Activated CD4-positive, alpha-beta T cell treated with anti-CD3 and anti-CD28 coated beads for 48 hours (primary cell): ENCODE results near the gene TENT4B.

ENCODE experiments used
- DNase-seq: peaks from one replicate; pipeline ENCODE4 v3.0.0-alpha.2; 2020

Gene TENT4B

DNA sequence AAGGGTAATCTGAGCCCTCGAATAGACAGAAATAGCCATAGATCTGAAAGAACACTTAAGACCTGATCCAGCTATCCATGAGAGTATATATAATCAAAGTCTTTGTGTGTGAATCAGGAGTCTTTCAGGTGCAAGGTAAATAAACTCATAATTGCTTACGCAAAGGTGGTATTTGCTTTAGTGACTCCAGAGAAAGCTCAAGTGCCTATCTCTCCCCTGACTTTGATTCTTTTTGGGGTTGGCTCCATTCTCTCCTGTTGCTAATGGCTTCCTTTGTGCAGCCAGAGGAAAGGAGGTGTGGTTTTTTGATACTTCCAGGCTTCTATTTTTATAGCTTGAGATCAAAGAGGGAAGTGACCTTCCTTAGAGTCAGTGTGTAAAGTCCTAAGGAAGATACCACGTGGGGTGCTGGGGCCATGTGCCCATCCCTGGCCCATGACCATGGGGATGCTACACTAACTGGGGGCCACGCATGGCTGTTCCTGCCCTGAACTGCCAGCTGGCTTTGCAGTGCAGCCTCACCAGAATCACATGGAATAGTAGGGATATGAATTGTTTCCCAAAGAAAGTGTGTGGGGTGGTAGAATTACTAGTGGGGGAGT, 45.8 kb downstream of the TENT4B start:
- no peak for DNase-seq

DNA sequence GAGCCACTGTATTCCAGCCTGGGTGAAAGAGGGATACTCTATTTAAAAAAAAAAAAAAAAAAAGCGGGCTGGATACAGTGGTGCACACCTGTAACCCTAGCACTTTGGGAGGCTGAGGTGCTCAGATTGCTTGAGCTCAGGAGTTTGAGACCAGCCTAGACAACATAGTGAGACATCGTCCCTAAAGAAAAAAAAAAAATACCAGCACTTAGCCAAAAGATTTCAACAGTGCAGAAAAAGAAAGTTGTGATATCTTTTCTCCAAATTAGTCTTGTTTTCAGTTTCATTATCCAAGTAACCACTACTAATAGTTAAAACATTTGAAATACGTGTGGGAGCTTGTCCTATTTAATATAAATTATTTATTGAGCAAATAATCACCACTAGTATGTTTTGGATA, 48.7 kb downstream of the TENT4B start:
- no peak for DNase-seq

DNA sequence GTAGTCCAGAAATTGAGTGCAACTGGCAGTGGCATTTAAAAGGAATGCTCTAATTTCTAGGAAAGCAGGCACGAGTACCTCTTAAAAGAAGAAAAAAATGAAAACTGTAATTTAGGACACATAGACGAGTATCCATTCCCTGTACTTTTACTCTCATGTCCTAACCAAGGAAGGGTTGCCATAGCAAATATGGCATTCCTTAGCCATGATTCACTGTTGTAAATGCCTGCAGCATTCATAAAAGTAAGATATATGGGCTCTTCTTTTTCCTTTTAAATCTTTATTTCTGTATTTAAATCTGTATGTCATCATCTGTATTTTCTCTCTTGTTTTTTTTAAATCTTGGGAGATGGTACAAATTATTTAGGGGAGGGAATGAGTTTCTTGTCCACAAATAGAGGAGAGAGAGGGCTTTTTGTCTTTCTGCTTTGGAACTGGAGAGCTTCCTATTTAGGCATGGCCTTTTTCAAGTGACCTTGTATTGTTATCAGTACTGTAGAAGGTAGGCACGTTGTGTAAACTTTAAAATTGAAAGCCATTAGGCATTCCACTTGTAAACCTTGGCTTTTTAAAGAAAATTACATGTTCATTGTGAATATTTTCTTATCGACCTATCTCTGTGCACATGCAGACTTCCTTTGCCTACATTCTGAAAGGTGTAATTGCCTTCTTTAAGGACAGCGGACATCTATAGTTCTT, 50.0 kb downstream of the TENT4B start:
- DNase-seq = no peak

DNA sequence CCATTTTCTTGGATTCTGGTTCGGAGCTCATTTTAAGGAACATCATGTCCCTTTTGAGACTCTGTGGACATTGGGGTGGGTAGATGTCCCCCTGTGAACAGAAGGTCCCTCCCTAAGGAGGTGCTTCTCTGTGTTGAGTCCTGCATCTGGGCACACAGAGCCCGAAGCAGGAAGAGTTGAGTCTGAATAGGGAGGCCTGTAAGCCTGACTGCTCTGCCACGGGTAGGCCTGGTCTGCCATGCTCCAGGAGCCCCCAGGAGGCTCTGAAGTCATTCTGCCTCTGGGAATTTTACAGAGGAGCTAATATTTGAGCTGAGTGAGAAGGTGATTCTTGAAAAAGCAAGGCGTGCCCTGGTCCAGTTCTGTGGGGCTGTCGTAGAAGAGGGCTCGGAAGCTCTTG, 50.6 kb downstream of the TENT4B start:
- no peak for DNase-seq

DNA sequence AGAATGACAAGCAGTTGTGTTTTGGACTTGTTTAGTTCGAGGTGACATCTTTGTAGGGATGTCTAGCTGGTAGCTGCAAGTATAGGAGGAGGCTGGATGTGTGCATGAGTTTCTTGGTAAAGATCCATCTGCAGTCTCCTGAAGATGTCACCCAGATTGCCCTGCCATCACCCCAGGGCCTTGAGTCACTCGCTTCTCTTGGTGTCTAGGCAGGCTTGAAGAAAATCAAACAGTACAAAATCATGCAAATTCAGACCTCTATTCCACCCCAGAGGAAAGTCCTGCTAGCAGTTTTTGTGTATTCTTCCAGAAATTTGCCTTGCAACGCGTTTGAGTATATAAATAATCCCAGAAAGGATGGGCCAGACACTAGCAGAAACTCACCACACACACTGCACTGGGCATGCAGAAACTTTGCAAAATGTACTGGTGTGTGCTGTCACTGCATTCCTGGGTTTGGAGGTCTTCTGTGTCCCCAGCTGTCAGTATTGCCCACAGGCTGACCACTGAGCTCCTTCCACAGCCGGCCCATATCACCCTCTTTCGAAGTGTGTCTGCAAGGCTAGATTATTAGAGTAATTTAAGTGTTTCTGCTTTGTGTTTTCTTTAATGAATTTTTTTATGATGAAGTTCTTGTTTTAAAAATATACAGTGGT, 51.5 kb downstream of the TENT4B start:
- DNase-seq = no peak

DNA sequence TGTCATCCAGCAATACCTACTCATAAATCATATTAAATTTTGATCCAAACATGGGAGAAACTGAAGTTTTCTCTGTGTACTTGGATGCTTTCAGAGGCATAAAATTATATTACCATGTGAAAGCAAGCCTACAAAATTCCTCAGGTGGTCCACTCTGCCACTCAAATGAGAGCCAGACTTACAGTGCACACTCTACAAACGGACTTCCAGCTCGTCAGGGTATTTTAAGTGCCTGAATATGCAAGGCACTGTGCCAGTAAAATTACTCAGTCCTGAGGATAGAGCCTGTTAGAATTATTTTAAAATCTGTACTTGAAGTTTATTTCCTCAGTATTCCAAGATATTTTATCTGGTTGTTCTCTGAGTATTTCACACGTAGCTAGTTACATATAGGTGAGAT, 54.5 kb downstream of the TENT4B start:
- DNase-seq = no peak

DNA sequence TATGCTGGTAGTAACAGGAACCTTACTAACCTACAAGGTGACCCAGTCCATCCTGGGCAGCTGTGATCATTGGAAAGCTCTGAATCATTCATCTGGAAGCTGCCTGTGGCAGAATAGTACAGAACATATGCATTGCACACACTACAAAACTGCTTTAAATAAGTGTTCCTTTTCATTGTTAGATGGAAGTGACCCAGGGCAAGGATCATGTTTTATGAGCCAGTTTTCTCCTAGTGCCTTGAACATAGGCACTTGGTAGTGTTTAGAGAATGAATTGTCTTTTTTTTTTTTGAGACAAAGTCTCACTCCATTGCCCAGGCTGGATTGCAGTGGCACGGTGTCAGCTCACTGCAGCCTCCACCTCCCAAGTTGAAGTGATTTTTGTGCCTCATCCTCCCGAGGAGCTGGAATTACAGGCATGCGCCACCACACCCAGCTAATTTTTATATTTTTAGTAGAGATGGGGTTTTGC, 55.4 kb downstream of the TENT4B start:
- DNase-seq = no peak

DNA sequence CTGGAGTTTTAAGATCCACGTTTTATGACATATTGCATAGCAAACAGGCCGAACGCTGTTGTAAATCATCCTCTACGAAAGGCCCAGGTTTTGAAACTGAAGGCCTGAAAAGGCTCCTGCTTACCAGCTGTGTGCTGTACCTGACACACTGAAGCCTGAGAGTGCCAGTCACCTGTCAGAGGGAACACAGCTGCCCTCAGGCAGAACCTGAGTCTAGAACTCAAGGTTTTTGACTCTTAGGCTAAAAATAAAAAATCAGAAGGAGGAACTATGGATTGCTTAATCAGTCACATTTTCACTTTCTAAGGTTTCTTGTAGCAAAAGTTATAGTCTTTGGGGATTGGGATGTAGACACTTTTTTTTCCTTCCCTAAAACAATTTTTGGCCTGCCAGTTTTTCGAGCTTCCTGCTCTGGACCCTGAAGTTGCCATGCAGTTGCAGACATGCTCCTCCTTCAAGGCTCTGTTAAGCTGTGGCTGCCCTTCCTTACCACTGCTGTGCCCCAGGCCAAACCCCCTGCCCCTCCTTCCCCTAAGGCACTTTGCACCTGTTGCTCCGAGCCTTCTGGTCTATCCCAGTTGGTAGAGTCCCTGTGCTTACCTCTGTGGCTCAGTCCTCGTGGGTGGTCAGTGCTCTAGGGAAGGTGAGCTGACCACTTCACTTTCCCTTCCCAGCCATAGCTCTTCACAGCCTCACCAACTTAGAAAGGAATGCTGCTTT, 56.6 kb downstream of the TENT4B start:
- no peak for DNase-seq

DNA sequence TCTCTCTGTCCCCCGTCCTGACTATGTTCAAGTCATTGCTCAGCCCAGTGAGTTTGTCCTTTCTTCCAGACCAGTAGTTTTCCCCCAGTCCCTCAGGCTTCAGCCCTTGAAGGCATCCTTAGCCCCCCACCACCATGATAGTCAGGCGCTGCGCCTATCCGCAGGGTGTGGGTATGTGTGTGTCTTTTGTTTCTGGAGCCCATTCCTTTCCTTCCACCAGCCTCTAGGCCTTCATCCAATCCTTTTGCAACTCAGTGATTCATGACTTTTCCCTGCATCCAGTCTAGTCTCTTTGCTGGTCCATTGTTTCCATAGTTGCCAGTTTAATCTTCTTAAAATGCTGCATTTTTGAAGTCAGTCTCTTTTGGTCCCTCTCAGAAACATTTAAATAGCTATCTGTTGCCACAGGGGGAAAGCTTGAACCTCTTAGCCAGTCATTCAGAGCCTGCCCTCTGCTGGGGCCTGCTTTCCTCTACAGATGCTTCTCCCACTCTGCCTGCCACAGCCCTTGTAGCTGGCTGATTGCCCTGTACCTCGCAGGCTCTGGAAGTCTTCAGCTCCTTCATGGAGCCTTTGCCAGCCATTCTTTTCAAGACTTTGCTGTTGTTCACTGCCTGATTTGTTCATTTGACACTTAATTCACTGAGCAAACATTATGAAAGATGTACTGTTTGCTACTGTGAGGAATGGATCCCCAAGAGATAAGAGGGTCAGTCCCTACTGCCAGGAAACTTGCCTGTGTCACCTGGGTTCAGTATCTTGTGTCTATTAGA, 57.3 kb downstream of the TENT4B start:
- peak; percentile 72 for DNase-seq

DNA sequence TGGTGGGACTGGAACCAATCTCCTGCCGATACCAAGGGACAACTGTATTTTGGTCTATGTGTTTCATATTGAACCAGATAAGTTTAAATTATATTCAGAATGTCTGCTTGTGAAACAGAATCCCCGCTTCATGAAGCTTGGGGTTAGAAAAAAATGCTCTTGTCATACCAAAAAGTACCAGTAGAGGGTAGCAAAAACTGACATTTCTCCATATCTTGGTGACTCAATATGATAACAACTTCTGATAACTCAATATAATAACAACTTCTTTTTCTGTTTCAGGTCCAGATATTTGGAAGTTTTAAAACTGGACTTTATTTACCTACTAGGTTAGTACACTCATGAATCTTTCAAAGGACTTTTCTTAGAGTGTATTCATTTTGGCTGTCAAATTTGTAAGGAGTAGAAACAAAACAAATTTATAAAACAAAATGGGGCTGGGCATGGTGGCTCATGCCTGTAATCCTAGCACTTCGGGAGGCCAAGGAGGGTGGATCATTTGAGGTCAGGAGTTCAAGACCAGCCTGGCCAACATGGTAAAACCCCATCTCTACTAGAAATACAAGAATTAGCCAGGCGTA, 60.9 kb downstream of the TENT4B start:
- no peak for DNase-seq

DNA sequence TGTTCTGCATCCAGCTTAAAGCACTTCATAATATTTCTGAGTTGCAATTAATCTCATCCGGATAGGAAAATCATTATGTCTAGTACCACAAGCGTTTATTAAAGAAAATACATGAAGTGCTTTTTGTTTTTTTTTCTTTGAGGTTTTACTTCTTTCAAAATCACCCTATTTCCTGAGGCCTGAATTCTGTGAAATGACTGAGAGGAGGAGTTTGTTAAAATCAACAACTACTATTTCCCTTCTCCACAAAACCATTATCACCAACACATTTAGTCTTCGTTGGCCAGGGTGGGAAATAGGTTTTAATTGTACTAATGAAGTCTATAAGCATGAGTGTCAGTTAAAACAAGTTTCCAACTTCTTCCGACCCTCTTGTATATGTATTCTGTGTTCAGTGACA, 62.6 kb downstream of the TENT4B start:
- no peak for DNase-seq

DNA sequence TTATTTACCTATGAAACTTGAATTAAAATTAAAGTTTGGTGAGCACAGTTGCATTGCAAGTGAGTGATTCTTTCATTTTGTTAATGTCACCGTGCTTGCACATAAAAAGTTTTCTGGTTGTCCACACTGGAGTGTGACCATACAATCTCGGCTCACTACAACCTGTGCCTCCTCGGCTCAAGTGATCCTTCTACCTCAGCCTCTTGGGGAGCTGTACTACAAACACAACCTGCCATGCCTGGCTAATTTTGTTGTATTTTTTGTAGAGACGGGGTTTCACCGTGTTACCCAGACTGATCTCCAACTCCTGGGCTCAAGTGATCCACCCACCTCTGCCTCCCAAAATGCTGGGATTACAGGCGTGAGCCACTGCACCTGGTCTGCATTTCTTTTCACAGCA, 63.1 kb downstream of the TENT4B start:
- DNase-seq = no peak

DNA sequence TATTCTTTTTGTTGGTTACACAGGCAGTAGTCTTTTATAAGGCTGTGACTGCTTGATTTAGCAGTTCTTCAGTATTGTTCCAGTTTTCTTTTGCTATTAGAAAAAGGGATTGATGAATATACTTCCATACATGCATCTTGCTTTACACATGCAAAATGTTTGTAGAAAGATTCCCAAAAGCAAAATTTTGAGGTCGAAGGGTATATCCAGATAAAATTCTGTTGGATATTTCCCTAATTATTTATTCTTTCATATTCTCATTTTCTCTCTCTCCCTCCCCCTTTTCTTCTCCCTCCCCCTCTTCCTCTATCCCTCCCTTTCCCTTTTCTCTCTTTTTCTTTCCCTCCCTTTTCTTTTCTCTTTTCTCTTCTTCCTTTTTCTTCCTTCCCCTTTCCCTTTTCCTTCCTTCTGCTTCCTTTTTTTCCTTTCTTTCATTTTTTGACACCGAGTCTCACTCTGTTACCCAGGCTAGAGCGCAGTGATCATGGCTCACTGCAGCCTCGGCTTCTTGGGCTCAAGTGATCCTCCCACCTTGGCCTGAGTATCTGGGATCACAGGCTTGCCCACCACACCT, 66.4 kb downstream of the TENT4B start:
- no peak for DNase-seq

DNA sequence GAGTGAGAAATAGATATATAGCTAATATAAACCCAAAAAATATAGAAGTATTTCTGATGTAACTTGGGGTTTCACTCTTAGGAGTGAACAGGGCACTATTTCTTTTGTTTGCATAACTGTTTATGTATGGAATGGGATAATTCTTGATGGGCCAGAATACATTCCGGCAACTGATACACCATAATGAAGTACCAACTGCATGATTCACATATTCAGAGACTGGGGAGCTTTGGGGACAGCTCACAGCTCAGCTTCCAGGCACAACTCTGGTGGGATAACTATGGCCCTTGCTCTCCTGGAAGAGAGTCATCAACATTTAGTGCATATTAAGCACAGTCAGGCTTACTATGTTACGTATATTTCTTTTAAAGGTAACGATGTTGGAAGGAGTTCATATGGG, 71.2 kb downstream of the TENT4B start:
- no peak for DNase-seq

DNA sequence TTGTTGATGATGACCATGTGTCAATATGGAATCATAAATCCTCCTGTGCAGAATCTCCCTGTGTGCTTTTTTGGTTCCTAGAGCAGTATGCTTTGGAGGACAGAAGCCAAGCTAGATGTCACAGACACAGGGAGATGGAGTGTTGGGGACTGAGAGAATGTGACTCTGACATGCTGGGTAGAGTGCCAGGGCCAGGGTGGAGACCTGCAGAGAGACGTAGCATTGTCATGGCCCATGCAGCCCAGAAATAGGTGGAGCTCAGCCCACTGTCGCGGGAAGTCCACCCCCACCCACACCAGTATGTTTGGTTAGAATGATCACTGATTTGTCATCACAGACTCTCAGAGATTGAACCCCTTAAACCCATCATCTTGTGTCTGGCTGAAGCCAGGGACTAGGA, 74.0 kb downstream of the TENT4B start:
- no peak for DNase-seq

DNA sequence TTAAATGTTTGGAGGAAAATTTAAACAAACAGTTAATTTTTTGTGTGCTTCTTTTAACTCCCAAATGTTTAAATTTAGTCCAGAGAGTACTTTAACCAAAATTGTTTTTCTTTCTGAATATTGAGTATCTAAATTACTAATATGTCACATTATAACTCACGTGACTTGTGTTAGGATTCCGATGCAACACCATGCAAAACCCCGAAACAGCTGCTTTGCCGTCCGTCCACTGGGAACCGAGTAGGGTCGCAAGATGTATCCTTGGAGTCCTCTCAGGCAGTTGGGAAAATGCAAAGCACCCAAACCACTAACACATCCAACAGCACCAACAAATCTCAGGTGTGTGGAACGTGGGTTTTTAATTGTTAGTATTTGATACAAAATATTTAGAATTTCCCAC, 74.6 kb downstream of the TENT4B start:
- DNase-seq = no peak

DNA sequence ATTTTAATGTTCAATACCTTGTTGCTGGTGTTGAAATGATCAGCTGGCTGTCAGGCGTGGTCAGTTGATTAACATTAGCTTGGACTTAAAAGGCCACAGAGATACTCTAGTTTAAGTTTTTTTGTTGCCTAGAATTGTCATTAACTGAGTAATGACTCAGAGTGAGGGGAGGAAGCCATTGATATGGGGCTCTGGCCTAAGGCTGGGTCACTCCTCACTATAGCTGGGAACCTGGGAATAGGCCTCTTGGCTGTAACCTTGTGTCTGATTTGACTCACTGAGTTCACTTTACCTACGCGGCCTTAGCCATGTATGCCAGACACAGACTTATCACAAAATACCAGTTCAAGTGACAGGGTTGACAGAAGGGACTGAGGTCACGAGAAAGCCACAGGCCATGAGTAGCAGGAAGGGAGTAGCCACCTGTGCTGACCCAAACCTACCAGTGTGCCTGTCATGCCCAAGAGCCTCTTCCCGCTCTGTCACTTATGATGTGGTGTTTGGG, 75.3 kb downstream of the TENT4B start:
- DNase-seq = no peak

DNA sequence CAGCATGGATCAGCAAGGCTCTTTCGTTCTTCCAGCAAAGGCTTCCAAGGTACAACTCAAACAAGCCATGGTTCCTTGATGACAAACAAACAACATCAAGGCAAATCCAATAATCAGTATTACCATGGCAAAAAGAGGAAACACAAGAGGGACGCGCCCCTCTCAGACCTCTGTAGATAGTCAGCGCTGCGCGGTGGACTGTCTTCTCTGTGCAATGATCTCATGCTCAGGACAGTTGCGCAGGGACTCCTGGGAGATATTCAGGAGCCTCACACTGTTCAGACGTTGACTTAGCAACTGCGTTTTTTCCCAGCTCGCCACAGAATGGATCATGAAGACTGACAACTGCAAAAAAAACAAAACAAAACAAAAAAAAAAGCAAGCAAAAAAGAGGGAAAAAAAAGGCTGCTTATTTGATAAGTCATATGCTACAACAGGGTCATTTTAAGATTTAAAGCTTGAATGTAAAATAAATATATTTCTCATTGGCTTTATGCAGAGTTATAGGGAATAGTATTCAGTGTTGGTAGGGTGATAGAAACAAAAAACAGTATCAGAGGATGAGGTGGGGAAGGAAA, 76.1 kb downstream of the TENT4B start:
- DNase-seq = no peak

DNA sequence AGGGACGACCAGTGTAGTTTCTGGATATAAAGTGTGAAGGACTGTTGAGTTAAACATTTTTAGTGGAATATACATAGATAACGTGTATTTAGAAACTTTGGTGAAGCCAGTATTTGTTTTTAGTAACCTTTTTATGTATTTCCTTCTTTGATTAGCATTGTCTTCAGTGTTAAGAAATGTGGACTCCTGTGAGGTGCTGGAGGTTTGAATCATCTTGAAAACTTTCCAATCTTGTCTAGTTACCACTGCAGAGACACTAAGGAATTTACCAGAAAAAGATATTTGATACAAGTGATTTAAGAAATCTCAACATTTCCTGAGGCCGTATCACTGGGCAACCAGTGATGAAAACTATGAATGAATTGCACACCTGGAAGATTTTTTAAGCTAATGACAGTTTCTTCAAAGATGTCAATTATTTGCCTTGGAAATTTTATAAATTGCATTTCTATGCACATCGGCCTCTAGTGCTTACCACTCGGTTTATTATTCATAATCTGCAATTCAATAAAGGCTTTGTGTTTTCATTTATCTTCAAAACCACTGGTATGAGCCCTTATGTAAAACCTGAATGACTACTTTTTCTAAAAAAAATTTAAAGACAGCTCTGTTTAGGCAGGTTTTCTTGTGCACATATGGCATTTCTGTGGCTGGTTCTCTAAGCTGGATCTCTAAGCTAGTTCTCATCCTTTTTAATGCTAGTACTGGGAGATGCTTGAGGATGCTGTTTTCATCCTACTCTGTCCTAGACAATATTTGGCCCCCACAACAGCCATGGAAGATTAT, 81.9 kb downstream of the TENT4B start:
- DNase-seq = no peak

DNA sequence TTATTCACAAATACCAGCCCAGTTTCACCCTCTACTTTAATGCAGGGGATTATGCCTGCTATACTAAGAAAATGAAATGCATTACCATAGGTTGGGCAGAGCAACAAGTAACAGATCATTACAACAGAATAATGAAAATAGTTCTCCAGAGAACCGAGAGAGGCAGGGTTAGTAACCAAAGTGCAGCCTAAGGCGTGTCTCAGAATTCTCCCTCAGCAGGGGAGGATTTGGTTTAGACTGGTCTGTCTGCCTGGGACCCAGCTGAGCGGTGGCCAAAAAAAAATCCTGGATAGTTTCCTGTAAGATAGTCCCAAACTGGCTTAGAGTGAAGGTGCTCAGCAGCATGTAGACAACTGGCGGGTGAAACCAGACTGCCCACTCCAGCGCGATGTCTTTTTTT, 82.5 kb downstream of the TENT4B start:
- no peak for DNase-seq

DNA sequence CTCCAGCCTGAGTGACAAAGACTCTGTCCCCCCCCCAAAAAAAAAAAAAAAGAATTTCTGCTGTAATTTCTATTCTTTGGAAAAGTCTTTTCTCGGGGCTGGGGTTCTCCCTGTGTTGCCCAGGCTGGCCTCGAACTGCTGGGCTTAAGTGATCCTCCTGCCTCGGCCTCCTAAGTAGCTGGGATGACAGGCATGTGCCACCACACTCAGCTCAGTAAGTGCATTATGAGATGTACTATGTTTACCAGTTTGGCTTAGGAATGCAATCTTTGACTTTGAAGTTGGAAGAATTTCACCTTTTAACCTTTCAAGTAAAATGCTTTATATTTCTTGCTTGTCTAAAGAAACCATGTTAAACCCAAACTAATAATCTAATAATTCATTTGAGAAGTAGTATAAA, 85.2 kb downstream of the TENT4B start:
- no peak for DNase-seq
